ENCODE data around the gene PDPR. TPM values are rescaled to one million over a fixed set of nuclear protein-coding genes. Genes with fewer than 3 reads are reported as not detected.

PDPR gene
- polyA plus RNA-seq, 1 of the 3 experiments (the other 2 are of a cell fraction): 17.1 TPM

DNA sequence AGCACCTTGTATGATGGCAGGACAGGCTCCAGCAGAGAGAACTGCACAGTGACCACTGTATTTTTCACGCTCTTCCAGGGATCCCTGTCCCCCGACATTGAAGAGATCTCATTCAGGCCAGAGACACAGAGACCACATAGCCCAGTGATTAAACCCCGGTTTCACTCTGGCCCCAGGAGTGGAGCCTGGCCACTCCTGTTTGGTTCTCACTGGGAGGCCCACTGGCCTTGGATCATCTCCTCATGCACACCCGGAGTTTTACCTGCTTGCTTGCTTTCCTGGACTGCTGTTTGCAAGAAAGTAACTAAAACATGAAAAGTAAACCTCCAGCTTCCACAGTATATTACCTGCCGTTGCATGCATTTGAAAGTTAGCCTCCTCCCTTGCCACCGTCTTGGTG lies 46.3 kb downstream of the PDPR start:
- TF ChIP-seq CHD2 (IDR thresholded peaks at IDR 0.05; ENCODE audit: low read length, partially characterized antibody): no peak
- no peak for TF ChIP-seq GATA2 (CRISPR knock-in tag; IDR thresholded peaks at IDR 0.05)
- no peak for TF ChIP-seq TEAD4 (IDR thresholded peaks at IDR 0.05; ENCODE audit: borderline replicate concordance, insufficient read depth)
- TF ChIP-seq NRF1 (IDR thresholded peaks at IDR 0.05; ENCODE audit: low read depth, low read length): no peak
- TF ChIP-seq, protein P1, sequence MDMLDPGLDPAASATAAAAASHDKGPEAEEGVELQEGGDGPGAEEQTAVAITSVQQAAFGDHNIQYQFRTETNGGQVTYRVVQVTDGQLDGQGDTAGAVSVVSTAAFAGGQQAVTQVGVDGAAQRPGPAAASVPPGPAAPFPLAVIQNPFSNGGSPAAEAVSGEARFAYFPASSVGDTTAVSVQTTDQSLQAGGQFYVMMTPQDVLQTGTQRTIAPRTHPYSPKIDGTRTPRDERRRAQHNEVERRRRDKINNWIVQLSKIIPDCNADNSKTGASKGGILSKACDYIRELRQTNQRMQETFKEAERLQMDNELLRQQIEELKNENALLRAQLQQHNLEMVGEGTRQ (IDR thresholded peaks at IDR 0.05; ENCODE audit: borderline replicate concordance, low read depth, low read length): no peak
- no peak for TF ChIP-seq RXRA (IDR thresholded peaks at IDR 0.05; ENCODE audit: borderline replicate concordance, low read depth)
- TF ChIP-seq, protein P2, sequence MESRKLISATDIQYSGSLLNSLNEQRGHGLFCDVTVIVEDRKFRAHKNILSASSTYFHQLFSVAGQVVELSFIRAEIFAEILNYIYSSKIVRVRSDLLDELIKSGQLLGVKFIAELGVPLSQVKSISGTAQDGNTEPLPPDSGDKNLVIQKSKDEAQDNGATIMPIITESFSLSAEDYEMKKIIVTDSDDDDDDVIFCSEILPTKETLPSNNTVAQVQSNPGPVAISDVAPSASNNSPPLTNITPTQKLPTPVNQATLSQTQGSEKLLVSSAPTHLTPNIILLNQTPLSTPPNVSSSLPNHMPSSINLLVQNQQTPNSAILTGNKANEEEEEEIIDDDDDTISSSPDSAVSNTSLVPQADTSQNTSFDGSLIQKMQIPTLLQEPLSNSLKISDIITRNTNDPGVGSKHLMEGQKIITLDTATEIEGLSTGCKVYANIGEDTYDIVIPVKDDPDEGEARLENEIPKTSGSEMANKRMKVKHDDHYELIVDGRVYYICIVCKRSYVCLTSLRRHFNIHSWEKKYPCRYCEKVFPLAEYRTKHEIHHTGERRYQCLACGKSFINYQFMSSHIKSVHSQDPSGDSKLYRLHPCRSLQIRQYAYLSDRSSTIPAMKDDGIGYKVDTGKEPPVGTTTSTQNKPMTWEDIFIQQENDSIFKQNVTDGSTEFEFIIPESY (IDR thresholded peaks at IDR 0.05; ENCODE audit: borderline replicate concordance, low read depth): no peak
- no peak for TF ChIP-seq GABPA (IDR thresholded peaks at IDR 0.05; ENCODE audit: low read depth)
- no peak for TF ChIP-seq JUND (IDR thresholded peaks at IDR 0.05)
- TF ChIP-seq ELF1 (IDR thresholded peaks at IDR 0.05): no peak
- no peak for TF ChIP-seq PBX3 (IDR thresholded peaks at IDR 0.05)
- TF ChIP-seq, protein P3, sequence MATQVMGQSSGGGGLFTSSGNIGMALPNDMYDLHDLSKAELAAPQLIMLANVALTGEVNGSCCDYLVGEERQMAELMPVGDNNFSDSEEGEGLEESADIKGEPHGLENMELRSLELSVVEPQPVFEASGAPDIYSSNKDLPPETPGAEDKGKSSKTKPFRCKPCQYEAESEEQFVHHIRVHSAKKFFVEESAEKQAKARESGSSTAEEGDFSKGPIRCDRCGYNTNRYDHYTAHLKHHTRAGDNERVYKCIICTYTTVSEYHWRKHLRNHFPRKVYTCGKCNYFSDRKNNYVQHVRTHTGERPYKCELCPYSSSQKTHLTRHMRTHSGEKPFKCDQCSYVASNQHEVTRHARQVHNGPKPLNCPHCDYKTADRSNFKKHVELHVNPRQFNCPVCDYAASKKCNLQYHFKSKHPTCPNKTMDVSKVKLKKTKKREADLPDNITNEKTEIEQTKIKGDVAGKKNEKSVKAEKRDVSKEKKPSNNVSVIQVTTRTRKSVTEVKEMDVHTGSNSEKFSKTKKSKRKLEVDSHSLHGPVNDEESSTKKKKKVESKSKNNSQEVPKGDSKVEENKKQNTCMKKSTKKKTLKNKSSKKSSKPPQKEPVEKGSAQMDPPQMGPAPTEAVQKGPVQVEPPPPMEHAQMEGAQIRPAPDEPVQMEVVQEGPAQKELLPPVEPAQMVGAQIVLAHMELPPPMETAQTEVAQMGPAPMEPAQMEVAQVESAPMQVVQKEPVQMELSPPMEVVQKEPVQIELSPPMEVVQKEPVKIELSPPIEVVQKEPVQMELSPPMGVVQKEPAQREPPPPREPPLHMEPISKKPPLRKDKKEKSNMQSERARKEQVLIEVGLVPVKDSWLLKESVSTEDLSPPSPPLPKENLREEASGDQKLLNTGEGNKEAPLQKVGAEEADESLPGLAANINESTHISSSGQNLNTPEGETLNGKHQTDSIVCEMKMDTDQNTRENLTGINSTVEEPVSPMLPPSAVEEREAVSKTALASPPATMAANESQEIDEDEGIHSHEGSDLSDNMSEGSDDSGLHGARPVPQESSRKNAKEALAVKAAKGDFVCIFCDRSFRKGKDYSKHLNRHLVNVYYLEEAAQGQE (IDR thresholded peaks at IDR 0.05; ENCODE audit: low read depth, low read length): no peak
- no peak for TF ChIP-seq FOSL2 (IDR thresholded peaks at IDR 0.05; ENCODE audit: borderline replicate concordance, low read depth)
- TF ChIP-seq, protein P4, sequence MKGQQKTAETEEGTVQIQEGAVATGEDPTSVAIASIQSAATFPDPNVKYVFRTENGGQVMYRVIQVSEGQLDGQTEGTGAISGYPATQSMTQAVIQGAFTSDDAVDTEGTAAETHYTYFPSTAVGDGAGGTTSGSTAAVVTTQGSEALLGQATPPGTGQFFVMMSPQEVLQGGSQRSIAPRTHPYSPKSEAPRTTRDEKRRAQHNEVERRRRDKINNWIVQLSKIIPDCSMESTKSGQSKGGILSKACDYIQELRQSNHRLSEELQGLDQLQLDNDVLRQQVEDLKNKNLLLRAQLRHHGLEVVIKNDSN (IDR thresholded peaks at IDR 0.05; ENCODE audit: borderline replicate concordance, low read depth): no peak
- Histone ChIP-seq H3K27ac (ENCODE audit: low read depth in 2 of 2, low read length in 1 of 2) (no peak overlapping the region), H2AFZ (ENCODE audit: low read depth) (no peak overlapping the region), H3F3A (replicated peaks; ENCODE audit: insufficient read depth) (peaks cover 8% of the 10 kb centered on the region), H3K4me3 (ENCODE audit: low read depth in 2 of 2, low read length in 1 of 2) (no peak overlapping the region), H4K20me1 (ENCODE audit: insufficient read depth) (no peaks in the 10 kb centered on the region), H3K9me3 (no peaks in the 10 kb centered on the region), H3K27me3 (ENCODE audit: insufficient read depth) (no peaks in the 10 kb centered on the region), H3K9me2 (no peaks in the 10 kb centered on the region), H3K4me1 (ENCODE audit: control insufficient read depth in 1 of 2, insufficient read depth in 2 of 2, low read depth in 1 of 2, low read length in 1 of 2) (0 out of 4 replicates have a peak, but pooled peaks cover 0 to 4% of the 10 kb centered on the region in 2 experiments), H3K4me2 (no peak overlapping the region), H3K36me3 (replicated peaks in 1 of 2; ENCODE audit: control insufficient read depth in 1 of 2, insufficient read depth in 2 of 2, low read length in 1 of 2) (peaks cover 20 to 57% of the 10 kb centered on the region in 2 experiments), H3K79me2 (ENCODE audit: insufficient read depth) (no peaks in the 10 kb centered on the region), H3K9ac (no peak overlapping the region)
- ChIA-PET CTCF (interaction anchor here (1.2 kb wide), 1 partner anchor 91 kb away, joined by 3 read pairs; the partner anchor contains the start of gene EXOSC6), POLR2A (no interaction called here)
- peak; percentile 5 for DNase-seq
- WGBS (ENCODE audit: low lambda C conversion rate): 93% methylated on average over 6 of the region's 6 CpGs
